ENCODE results near the gene ADISSP. TPM values are rescaled to one million over a fixed set of nuclear protein-coding genes. Genes with fewer than 3 reads are reported as not detected.
A peak's percentile ranks its signal among the peaks of the same experiment; 100 is the strongest.

Gene ADISSP
- total and polyA plus RNA-seq, 2 of the 13 experiments (the other 11 are each of a cell fraction or from before 2014, with no cell fraction given), result 38.3 to 90.6 TPM

DNA sequence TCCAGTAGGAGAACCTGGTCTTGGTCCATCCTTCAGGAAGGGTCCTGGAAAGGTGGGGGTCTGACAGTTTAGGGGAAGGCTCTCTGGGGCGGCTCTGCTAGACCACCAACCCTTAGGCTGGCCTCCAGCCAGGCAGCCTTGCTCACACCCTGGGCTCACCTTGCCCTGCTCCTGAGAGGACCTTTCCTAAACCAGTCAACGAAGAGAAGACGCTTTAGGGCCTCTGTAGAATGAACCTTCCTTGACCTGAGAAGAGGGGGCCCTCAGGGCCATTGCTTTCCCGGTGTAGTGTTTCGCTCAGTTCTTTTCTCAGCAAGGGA is 29.6 kb upstream of the ADISSP start:
- H3K4me1 ChIP-seq (ENCODE audit: insufficient read depth, low read length), result peaks cover 44% of the 10 kb centered on the region
- peak overlapping the region; percentile 66 for H3K27ac ChIP-seq (ENCODE audit: extremely low read length, insufficient read depth, low read length)
- intact Hi-C loops (cut with micrococcal nuclease; ENCODE audit: unreplicated experiment) (no loop called here), in situ Hi-C loops (cut with HindIII; ENCODE audit: extremely low pct_ligation_motif_present, low pct_unique_long_range_greater_than_20kb) (no loop called here)
- H3K4me3 ChIP-seq (replicated peaks in 1 of 3; ENCODE audit: insufficient read depth in 1 of 3, low read depth in 2 of 3, low read length in 3 of 3), result peak overlapping the region; percentile 76 to 88 (median 85)
- no peaks in the 10 kb centered on the region for H4K20me1 ChIP-seq (ENCODE audit: insufficient read depth, low read length)
- CTCF ChIA-PET (ENCODE audit: low intra/inter-chr PET ratio, low total read pairs), result interaction anchor here (1.3 kb wide), 1 partner anchor 23 kb away, joined by 3 read pairs; the partner anchor contains the start of gene AP5S1
- H3K27me3 ChIP-seq (ENCODE audit: control insufficient read depth in 1 of 2, insufficient read depth in 2 of 2, low read length in 2 of 2), result no peaks in the 10 kb centered on the region; a peak in 1 of 5 replicates
- BruUV-seq (replicated peaks), result TSS peak; percentile 64
- peaks cover 14 to 26% of the 10 kb centered on the region in 2 experiments for H3K36me3 ChIP-seq (replicated peaks in 1 of 2; ENCODE audit: control insufficient read depth in 1 of 2, insufficient read depth in 2 of 2, low read length in 2 of 2)
- POLR2A ChIA-PET, result interaction anchor here (3.1 kb wide), 1 partner anchor 22 kb away, joined by 31 read pairs; the partner anchor contains the start of gene AP5S1
- FAIRE-seq, result no peak
- no peak for DNase-seq (ENCODE audit: low spot score)
- peak overlapping the region; percentile 6 for H2AFZ ChIP-seq (ENCODE audit: low read length)
- H3K9me3 ChIP-seq (ENCODE audit: low read length), result no peaks in the 10 kb centered on the region
- WGBS (ENCODE audit: low lambda C conversion rate), result 39% methylated on average over 5 of the region's 5 CpGs
- peak overlapping the region; percentile 95 for H3K4me2 ChIP-seq (ENCODE audit: low read depth, low read length)
- H3K79me2 ChIP-seq (ENCODE audit: insufficient read depth, low read length), result peaks cover 20% of the 10 kb centered on the region
- ATAC-seq, result peak; percentile 3
- H3K9ac ChIP-seq (ENCODE audit: insufficient read depth, low read depth, low read length), result peak overlapping the region; percentile 77
- TF ChIP-seq RFXANK (CRISPR knock-in tag; IDR thresholded peaks at IDR 0.05) (no peak), HMG20B (CRISPR knock-in tag; conservative IDR thresholded peaks at IDR 0.05) (no peak), FOSL2 (CRISPR knock-in tag; IDR thresholded peaks at IDR 0.05) (no peak), MED1 (CRISPR knock-in tag; IDR thresholded peaks at IDR 0.05) (no peak), PRPF4 (IDR thresholded peaks at IDR 0.05; ENCODE audit: low read depth, low read length, poor library complexity, severe bottlenecking) (no peak), CHD2 (IDR thresholded peaks at IDR 0.05; ENCODE audit: low read depth, low read length) (no peak), ZC3H13 (CRISPR knock-in tag; IDR thresholded peaks at IDR 0.05) (no peak), ZNF230 (CRISPR knock-in tag; IDR thresholded peaks at IDR 0.05) (0 out of 2 replicates have a peak, but pooled peaks have one; percentile 37), PAWR (CRISPR knock-in tag; IDR thresholded peaks at IDR 0.05; ENCODE audit: borderline replicate concordance) (0 out of 2 replicates have a peak, but pooled peaks have one; percentile 40), REXO4 (CRISPR knock-in tag; IDR thresholded peaks at IDR 0.05; ENCODE audit: borderline replicate concordance) (no peak), SNAI1 (CRISPR knock-in tag; IDR thresholded peaks at IDR 0.05; ENCODE audit: borderline replicate concordance) (no peak), ZSCAN31 (CRISPR knock-in tag; IDR thresholded peaks at IDR 0.05; ENCODE audit: low read depth) (0 out of 2 replicates have a peak, but pooled peaks have one; percentile 23), GATA4 (IDR thresholded peaks at IDR 0.05; ENCODE audit: borderline replicate concordance, low read depth) (no peak), NFRKB (IDR thresholded peaks at IDR 0.05) (no peak), ZNF451 (CRISPR knock-in tag; IDR thresholded peaks at IDR 0.05) (no peak), ZNF260 (CRISPR knock-in tag; IDR thresholded peaks at IDR 0.05; ENCODE audit: borderline replicate concordance, low read depth) (no peak)
- TF ChIP-seq, protein P1, sequence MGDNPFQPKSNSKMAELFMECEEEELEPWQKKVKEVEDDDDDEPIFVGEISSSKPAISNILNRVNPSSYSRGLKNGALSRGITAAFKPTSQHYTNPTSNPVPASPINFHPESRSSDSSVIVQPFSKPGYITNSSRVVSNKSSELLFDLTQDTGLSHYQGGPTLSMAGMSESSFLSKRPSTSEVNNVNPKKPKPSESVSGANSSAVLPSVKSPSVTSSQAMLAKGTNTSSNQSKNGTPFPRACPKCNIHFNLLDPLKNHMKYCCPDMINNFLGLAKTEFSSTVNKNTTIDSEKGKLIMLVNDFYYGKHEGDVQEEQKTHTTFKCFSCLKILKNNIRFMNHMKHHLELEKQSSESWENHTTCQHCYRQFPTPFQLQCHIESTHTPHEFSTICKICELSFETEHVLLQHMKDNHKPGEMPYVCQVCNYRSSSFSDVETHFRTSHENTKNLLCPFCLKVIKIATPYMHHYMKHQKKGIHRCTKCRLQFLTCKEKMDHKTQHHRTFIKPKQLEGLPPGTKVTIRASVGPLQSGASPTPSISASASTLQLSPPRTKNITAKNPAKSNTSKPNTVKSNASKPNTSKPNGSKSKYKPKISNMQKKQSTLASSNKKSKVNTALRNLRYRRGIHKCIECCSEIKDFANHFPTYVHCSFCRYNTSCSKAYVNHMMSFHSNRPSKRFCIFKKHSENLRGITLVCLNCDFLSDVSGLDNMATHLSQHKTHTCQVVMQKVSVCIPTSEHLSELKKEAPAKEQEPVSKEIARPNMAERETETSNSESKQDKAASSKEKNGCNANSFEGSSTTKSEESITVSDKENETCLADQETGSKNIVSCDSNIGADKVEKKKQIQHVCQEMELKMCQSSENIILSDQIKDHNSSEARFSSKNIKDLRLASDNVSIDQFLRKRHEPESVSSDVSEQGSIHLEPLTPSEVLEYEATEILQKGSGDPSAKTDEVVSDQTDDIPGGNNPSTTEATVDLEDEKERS (CRISPR knock-in tag; IDR thresholded peaks at IDR 0.05), result peak; percentile 65; the same call in 1 of the 2 replicates
- TF ChIP-seq, protein P2, sequence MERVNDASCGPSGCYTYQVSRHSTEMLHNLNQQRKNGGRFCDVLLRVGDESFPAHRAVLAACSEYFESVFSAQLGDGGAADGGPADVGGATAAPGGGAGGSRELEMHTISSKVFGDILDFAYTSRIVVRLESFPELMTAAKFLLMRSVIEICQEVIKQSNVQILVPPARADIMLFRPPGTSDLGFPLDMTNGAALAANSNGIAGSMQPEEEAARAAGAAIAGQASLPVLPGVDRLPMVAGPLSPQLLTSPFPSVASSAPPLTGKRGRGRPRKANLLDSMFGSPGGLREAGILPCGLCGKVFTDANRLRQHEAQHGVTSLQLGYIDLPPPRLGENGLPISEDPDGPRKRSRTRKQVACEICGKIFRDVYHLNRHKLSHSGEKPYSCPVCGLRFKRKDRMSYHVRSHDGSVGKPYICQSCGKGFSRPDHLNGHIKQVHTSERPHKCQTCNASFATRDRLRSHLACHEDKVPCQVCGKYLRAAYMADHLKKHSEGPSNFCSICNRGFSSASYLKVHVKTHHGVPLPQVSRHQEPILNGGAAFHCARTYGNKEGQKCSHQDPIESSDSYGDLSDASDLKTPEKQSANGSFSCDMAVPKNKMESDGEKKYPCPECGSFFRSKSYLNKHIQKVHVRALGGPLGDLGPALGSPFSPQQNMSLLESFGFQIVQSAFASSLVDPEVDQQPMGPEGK (CRISPR knock-in tag; IDR thresholded peaks at IDR 0.05), result no peak
- TF ChIP-seq, protein P3, sequence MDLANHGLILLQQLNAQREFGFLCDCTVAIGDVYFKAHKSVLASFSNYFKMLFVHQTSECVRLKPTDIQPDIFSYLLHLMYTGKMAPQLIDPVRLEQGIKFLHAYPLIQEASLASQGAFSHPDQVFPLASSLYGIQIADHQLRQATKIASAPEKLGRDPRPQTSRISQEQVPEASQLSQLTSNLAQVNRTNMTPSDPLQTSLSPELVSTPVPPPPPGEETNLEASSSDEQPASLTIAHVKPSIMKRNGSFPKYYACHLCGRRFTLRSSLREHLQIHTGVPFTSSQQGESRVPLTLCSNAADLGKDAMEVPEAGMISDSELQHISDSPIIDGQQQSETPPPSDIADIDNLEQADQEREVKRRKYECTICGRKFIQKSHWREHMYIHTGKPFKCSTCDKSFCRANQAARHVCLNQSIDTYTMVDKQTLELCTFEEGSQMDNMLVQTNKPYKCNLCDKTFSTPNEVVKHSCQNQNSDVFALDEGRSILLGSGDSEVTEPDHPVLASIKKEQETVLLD (CRISPR knock-in tag; IDR thresholded peaks at IDR 0.05; ENCODE audit: low read depth), result no peak

All from HepG2 (cell line).